ENCODE measurements around the gene ADGRL3.

The ADGRL3 gene

DNA sequence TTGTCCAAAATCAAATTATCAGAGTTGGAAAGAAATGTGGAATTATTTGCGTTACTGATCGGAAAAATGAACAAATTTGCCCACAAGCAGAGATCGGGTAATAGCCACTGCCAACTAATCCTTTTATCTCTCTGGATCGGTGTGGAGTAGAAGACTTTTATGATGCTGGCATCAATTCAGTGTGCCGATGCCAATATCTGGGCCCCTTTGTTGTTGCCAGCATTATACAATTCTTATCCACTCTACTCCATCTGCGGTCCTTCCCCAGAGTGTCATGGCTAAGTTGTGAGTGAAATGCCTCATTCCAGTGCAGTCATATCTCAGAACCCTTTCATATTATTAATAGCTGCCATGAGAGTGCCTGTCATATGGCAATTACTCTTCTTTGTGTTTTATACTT lies 660.2 kb downstream of the ADGRL3 start:
- H3K4me3 Mint-ChIP-seq, result no peak overlapping the region
- DNase-seq (ENCODE audit: low spot score in 2 of 2) (no peak), ATAC-seq (ENCODE audit: low read depth) (no peak)
- no peak overlapping the region for H3K27ac Mint-ChIP-seq
- H3K4me1 Mint-ChIP-seq, result no peaks in the 10 kb centered on the region
- H3K27me3 Mint-ChIP-seq, result no peaks in the 10 kb centered on the region
- peaks cover 8% of the 10 kb centered on the region for H3K9me3 Mint-ChIP-seq
- H3K36me3 Mint-ChIP-seq, result no peaks in the 10 kb centered on the region

DNA sequence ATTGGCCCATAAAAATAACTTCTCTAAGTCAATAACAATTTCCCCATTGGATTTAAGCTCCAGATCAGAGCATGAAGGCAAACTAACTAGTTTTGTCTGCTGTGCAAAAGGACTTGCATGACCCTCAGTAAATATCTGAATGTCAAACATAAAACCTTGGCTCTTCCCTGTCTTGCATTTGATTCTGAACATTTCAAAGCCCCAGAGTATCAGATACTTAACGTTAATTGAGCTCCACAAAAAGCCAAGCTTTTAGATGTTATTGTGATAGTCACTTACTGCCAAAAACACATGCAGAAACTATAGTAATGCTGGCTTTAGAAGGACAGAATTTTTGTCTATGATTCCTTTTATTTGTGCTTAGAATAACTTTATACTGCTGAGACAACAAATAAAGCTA lies 664.2 kb downstream of the ADGRL3 start:
- no peak for ATAC-seq (ENCODE audit: low read depth)
- Mint-ChIP-seq H3K27me3 (no peaks in the 10 kb centered on the region), H3K9me3 (peaks cover 4% of the 10 kb centered on the region), H3K27ac (no peak overlapping the region), H3K4me3 (no peak overlapping the region), H3K4me1 (no peaks in the 10 kb centered on the region), H3K36me3 (no peaks in the 10 kb centered on the region)
- DNase-seq (ENCODE audit: low spot score in 2 of 2), result no peak

DNA sequence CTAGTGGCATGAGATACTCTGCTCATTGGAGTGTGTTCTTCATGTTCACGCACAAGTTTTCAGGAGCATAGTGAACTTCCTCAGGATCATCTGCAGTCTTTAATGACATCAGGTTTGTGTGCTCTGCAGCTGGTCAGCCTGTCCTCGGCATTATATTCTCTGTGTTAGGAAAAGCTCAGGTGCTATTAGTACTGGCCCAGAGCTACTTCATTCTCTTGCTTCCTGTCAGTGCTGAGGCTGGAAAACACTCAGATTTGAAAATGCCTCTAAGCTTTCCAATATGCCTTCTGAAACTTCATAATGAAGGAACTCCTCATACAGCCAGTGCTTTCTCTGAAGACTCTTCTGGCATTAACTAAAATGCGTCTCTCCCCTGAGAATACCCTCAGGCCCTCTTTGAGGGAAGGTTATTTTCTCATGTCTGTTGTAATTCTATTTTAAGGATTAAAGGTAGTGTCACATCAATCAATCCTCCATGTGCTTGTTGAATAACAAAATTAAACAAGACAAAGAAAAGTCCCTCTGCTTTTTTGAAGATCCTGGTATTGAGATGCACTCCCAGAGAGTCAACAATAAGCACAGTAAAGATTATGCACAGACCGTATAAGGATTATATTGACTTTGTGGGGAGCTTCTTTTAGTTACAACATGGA lies 666.4 kb downstream of the ADGRL3 start:
- Mint-ChIP-seq H3K36me3 (no peaks in the 10 kb centered on the region), H3K27ac (no peak overlapping the region), H3K4me3 (no peak overlapping the region), H3K27me3 (no peaks in the 10 kb centered on the region), H3K9me3 (no peaks in the 10 kb centered on the region), H3K4me1 (no peaks in the 10 kb centered on the region)
- ATAC-seq (ENCODE audit: low read depth) (no peak), DNase-seq (ENCODE audit: low spot score in 2 of 2) (no peak)

DNA sequence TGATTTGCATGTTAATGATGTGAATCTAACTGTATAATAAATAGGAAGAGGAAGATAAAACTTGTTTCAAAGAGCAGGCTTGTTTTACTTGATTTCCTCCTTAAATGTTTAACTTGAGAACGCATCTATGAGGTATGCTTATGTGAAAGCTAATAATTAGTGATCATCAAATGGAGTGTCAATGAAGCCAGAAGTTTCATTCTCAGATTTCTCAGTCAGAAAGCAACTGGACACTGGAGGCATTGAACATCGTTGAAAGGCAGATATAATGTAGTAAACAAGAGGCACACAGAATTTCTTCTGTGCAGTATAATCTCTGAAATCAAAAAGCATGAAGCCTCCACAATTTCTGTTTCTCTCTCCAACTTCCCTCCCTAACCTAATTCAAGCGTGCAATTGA lies 672.9 kb downstream of the ADGRL3 start:
- H3K4me1 Mint-ChIP-seq, result no peaks in the 10 kb centered on the region
- peaks cover 3% of the 10 kb centered on the region for H3K9me3 Mint-ChIP-seq
- H3K27me3 Mint-ChIP-seq, result no peaks in the 10 kb centered on the region
- H3K4me3 Mint-ChIP-seq, result no peak overlapping the region
- H3K27ac Mint-ChIP-seq, result no peak overlapping the region
- no peaks in the 10 kb centered on the region for H3K36me3 Mint-ChIP-seq
- ATAC-seq (ENCODE audit: low read depth) (no peak), DNase-seq (ENCODE audit: low spot score in 2 of 2) (no peak)

DNA sequence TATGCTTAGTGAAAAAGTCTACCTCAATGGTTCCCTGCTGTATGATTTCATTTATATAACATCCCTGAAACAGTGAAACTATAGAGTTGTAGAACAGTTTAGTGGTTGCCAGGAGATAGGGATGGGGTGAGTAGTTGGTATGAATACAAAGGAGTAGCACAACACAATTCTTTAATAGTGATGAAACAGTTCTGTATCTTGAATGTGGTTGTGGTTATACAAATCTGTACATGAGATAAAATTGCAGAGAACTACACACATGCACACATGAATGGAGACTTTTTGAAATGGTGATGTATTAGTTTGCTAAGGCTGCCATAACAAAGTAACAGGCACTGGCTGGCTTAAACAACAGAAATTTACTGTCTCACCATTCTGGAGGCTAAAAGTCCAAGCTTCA lies 677.1 kb downstream of the ADGRL3 start:
- no peak for DNase-seq (ENCODE audit: low spot score in 2 of 2)
- Mint-ChIP-seq H3K27ac (no peak overlapping the region), H3K4me3 (no peak overlapping the region), H3K4me1 (no peaks in the 10 kb centered on the region), H3K36me3 (no peaks in the 10 kb centered on the region), H3K9me3 (peaks cover 3% of the 10 kb centered on the region), H3K27me3 (no peaks in the 10 kb centered on the region)
- ATAC-seq (ENCODE audit: low read depth), result no peak

DNA sequence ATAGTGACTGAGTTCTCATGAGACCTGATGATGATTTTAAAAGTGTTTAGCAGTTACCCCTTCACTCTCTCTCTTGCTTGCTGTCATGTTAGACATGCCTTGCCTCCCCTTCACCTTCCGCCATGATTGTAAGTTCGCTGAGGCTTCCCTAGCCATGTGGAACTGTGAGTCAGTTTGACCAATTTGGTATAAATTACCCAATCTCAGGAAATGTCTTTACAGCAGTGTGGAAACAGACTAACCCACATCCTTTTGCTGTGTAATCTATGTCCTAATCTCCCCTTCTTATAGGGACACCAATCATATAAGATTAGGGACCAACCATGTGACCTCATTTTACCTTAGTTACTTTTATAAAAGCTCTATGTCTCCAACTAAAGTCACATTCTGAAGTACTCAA lies 677.8 kb downstream of the ADGRL3 start:
- Mint-ChIP-seq H3K9me3 (peaks cover 3% of the 10 kb centered on the region), H3K27me3 (no peaks in the 10 kb centered on the region), H3K4me3 (no peak overlapping the region), H3K27ac (no peak overlapping the region), H3K4me1 (no peaks in the 10 kb centered on the region), H3K36me3 (no peaks in the 10 kb centered on the region)
- ATAC-seq (ENCODE audit: low read depth), result no peak
- DNase-seq (ENCODE audit: low spot score in 2 of 2), result no peak

DNA sequence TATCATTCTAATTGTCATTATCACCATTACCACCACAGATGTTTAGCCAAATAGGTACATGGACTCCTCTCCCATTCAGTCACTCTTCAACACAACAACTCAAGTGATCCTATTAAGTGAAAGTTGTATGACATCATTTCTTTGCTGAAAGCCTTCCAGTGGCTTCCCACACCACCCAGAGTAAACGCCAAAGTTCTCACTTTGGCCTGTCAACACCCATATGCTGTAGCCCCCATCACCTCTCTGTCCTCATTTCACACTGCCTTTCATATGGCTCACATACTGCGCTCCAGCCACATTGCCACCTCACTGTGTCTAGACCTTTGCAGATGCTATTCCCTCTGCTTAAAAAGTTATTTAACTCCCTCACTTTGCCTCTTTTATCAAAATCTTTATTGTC lies 682.3 kb downstream of the ADGRL3 start:
- no peak for ATAC-seq (ENCODE audit: low read depth)

DNA sequence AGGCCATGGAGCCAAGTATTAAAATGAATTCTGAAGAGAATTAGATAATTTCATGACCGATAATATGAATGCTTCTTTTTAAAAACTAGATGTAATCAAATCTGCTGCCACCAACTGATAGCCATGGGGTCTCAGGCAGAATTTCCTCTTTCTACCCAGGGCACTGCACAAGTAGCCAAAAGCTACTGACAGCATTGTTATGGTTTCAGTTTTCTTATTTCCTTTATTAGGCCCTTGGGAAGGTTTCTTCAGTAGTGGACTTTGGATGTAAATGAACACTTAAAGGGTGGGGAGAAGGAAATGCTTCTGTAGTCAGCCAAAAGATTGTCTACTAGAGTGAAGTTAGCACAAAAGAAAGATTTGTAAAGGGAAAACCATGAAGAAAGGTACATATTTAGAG lies 686.0 kb downstream of the ADGRL3 start:
- Mint-ChIP-seq H3K36me3 (no peaks in the 10 kb centered on the region), H3K4me3 (no peak overlapping the region), H3K27ac (no peak overlapping the region), H3K27me3 (no peaks in the 10 kb centered on the region), H3K4me1 (no peaks in the 10 kb centered on the region), H3K9me3 (peaks cover 4% of the 10 kb centered on the region)
- DNase-seq (ENCODE audit: low spot score in 2 of 2) (no peak), ATAC-seq (ENCODE audit: low read depth) (no peak)

More for the DNA sequence above, 682.3 kb downstream of the ADGRL3 start:
- DNase-seq (ENCODE audit: low spot score in 2 of 2), result no peak
- H3K9me3 Mint-ChIP-seq, result peaks cover 4% of the 10 kb centered on the region
- H3K4me1 Mint-ChIP-seq, result no peaks in the 10 kb centered on the region
- H3K36me3 Mint-ChIP-seq, result no peaks in the 10 kb centered on the region
- H3K27ac Mint-ChIP-seq, result no peak overlapping the region
- H3K27me3 Mint-ChIP-seq, result no peaks in the 10 kb centered on the region
- no peak overlapping the region for H3K4me3 Mint-ChIP-seq

DNA sequence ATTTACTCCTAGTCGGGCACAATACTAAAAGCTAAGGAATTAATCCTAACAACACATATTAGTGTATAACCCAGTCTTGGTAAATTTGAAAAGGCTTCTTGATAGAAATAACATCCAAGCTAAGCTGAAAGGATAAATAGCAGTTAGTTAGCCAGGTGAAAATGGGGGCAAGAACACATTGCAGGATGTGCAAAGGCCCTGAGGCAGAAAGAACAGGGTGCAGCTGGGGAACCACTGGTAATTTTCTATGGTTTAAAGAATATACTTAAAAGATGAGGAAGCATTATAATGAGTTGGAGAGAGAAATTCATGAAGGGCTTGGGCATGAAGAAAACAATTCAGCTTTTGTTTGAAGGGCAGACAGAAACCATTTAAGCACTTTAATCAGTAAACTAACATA lies 689.0 kb downstream of the ADGRL3 start:
- Mint-ChIP-seq H3K9me3 (peaks cover 3% of the 10 kb centered on the region), H3K27ac (no peak overlapping the region), H3K36me3 (no peaks in the 10 kb centered on the region), H3K27me3 (no peaks in the 10 kb centered on the region), H3K4me1 (no peaks in the 10 kb centered on the region), H3K4me3 (no peak overlapping the region)
- no peak for DNase-seq (ENCODE audit: low spot score in 2 of 2)
- no peak for ATAC-seq (ENCODE audit: low read depth)

DNA sequence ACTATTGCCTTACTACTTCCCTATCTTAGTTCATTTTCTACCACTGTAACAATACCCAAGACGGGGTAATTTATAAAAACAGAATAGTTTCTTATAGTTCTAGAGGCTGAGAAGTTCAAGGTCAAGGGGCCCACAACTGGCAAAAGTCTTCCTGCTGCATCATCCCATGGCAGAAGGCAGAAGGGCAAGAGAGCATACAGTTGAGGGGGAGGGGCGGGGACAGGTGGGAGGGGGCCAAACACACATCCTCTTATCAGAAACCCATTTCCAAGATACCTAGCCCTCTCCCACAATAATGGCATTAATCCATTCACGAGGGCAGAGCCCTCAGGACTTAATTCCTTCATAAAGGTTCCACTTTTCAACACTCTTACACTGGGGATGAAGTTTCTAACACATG lies 690.2 kb downstream of the ADGRL3 start:
- Mint-ChIP-seq H3K4me1 (no peaks in the 10 kb centered on the region), H3K36me3 (no peaks in the 10 kb centered on the region), H3K27ac (no peak overlapping the region), H3K9me3 (peaks cover 3% of the 10 kb centered on the region), H3K4me3 (no peak overlapping the region), H3K27me3 (no peaks in the 10 kb centered on the region)
- ATAC-seq (ENCODE audit: low read depth) (no peak), DNase-seq (ENCODE audit: low spot score in 2 of 2) (no peak)

DNA sequence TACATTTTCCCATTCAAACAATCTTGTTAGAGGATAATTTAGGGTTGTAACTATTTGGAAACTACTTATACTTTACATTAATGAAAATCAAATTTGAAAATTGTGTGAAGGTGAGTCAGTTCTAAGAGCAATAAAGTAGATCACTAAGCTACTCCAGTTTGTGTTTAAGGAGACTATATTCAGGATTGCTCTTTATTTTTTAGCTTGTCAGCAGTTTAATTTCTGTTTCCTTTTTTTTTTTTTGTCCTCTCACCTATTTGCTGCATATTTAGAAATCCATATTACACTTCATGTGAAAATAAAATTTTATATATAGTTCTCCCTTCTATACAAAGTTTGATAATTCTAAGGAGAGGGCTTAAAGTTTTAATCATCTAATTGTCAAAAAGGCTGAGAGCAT lies 691.8 kb downstream of the ADGRL3 start:
- no peaks in the 10 kb centered on the region for H3K36me3 Mint-ChIP-seq
- no peak overlapping the region for H3K4me3 Mint-ChIP-seq
- peaks cover 3% of the 10 kb centered on the region for H3K9me3 Mint-ChIP-seq
- ATAC-seq (ENCODE audit: low read depth) (no peak), DNase-seq (ENCODE audit: low spot score in 2 of 2) (no peak)
- no peak overlapping the region for H3K27ac Mint-ChIP-seq
- no peaks in the 10 kb centered on the region for H3K4me1 Mint-ChIP-seq
- H3K27me3 Mint-ChIP-seq, result no peaks in the 10 kb centered on the region

DNA sequence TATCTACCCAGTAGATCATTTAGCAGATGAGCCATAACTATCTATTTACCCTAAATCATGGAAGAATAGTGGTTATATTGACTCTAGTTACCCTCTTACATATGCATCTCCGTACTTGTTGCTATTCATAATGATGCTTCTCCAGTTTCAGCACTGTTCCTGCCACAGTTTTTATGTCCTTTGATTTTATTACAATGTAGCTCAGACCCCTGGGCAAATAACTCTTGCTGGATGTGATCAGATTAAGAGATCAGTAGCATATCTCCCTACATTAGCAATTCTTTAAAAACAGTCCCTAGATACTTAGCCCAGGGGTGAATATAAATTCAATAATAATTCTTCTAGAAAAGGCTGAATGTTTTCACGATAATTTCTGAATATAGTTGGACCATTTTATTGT lies 696.5 kb downstream of the ADGRL3 start:
- DNase-seq (ENCODE audit: low spot score in 2 of 2) (no peak), ATAC-seq (ENCODE audit: low read depth) (no peak)
- no peak overlapping the region for H3K27ac Mint-ChIP-seq
- H3K9me3 Mint-ChIP-seq, result peaks cover 5% of the 10 kb centered on the region
- H3K36me3 Mint-ChIP-seq, result no peaks in the 10 kb centered on the region
- no peaks in the 10 kb centered on the region for H3K4me1 Mint-ChIP-seq
- no peak overlapping the region for H3K4me3 Mint-ChIP-seq
- H3K27me3 Mint-ChIP-seq, result no peaks in the 10 kb centered on the region

DNA sequence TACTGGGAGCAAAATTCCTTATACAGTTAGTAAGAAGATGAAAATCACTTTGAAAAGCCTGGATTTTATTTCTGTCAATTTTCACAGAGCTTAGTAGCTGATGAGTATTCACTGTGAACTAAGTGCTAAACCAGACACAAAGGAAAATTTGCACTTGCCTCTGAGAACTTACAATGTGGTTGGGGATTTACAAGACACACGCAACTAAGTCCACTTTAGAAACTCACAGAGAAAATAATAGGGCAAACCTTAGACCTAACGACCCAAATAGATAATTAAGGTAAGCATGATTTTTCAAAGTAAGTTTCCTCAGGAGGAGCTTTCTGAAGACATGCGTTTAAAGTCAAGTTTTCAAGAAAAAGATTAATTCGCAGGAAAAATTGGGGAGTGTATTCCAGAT lies 708.9 kb downstream of the ADGRL3 start:
- no peaks in the 10 kb centered on the region for H3K27me3 Mint-ChIP-seq
- H3K4me3 Mint-ChIP-seq, result no peak overlapping the region
- H3K4me1 Mint-ChIP-seq, result no peaks in the 10 kb centered on the region
- H3K36me3 Mint-ChIP-seq, result no peaks in the 10 kb centered on the region
- DNase-seq (ENCODE audit: low spot score in 2 of 2) (no peak), ATAC-seq (ENCODE audit: low read depth) (no peak)
- H3K9me3 Mint-ChIP-seq, result no peaks in the 10 kb centered on the region
- H3K27ac Mint-ChIP-seq, result no peak overlapping the region

DNA sequence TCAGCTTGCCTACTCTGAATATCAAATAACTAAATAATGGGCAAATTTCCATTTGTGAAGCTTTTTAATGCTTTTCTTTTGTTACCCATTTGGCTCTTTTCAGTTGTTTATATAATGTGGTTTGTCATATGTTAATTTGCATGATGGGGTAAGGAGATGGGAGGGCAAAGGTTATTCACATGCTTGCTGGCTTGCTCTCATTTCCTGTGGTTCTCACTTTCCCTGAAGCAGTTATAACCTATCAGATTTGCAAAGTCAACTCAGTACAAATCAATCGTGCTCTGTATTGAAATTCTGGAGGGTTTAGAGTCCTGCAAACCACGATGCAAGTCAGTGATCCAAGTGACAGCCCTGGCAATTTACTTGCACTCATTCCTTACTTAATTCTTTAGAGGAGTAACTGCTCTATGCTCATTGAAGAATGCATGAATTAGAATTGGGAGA lies 711.2 kb downstream of the ADGRL3 start:
- Mint-ChIP-seq H3K36me3 (no peaks in the 10 kb centered on the region), H3K27ac (no peak overlapping the region), H3K4me1 (no peaks in the 10 kb centered on the region), H3K27me3 (no peaks in the 10 kb centered on the region), H3K9me3 (no peaks in the 10 kb centered on the region), H3K4me3 (no peak overlapping the region)
- no peak for ATAC-seq (ENCODE audit: low read depth)
- DNase-seq (ENCODE audit: low spot score in 2 of 2), result no peak

DNA sequence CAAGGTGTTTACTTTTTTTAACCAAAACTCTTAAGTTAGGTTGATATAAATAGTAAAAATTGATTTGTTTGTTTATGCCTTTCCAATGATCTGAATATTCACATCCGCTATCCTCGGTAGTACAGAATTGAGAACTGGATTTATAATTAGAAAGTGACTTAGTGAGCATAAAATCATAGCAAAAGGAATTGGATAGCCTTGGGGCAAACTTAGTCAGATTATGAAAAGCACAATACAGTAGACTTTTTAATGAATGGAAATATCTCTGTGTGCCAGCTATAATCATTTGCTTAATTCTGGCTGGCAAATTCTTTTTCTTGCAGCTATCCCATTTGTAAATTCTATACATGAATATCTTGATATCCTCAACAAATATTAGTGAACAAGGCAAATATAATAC lies 713.5 kb downstream of the ADGRL3 start:
- Mint-ChIP-seq H3K27me3 (no peaks in the 10 kb centered on the region), H3K9me3 (peaks cover 1% of the 10 kb centered on the region), H3K4me1 (no peaks in the 10 kb centered on the region), H3K4me3 (no peak overlapping the region), H3K36me3 (no peaks in the 10 kb centered on the region), H3K27ac (no peak overlapping the region)
- ATAC-seq (ENCODE audit: low read depth), result no peak
- DNase-seq (ENCODE audit: low spot score in 2 of 2), result no peak
